22Rv1 (cell line): ENCODE data around the gene USP11.

ENCODE experiments used
- CTCF ChIP-seq: fragments of 450-650 bp; IDR thresholded peaks from 2 replicates; pipeline ENCODE4 v1.5.1; 2017; ENCODE audit warnings: mild to moderate bottlenecking
- ZFX ChIP-seq: fragments of 450-650 bp; IDR thresholded peaks from 2 replicates; pipeline ENCODE4 v1.6.1; 2017; ENCODE audit warnings: antibody characterized with exemption, borderline replicate concordance

- TF ChIP-seq ZFX, result no peak
- no peak for TF ChIP-seq CTCF
These were observed 30.5 kb upstream of the USP11 start for GRCh38 chrX:47202316-47202715.
